Measurements from ENCODE around the gene CES3. TPM values are rescaled to one million over a fixed set of nuclear protein-coding genes. Genes with fewer than 3 reads are reported as not detected.
A peak's percentile ranks its signal among the peaks of the same experiment; 100 is the strongest.
"Not testable (repeated sequence)": the region's sequence is repeated elsewhere in the genome, so short reads cannot be mapped to it uniquely, and the experiment has no call there.

The CES3 gene
- total RNA-seq, 4 donors from 2014 or later, result 28.9 to 227 (median 161) TPM

- H3K27me3 ChIP-seq, result no peaks in the 10 kb centered on the region
- no peak overlapping the region for H3K4me3 ChIP-seq
- TF ChIP-seq POLR2A (IDR thresholded peaks at IDR 0.05) (no peak), CTCF (IDR thresholded peaks at IDR 0.05) (no peak)
- H3K4me1 ChIP-seq, result peaks cover 0 to 21% (median 3%) of the 10 kb centered on the region in 4 donors
- H3K9me3 ChIP-seq, result no peaks in the 10 kb centered on the region
- no peak for DNase-seq
- peaks cover 0 to 54% (median 3%) of the 10 kb centered on the region in 3 donors for H3K36me3 ChIP-seq
- no peak overlapping the region for H3K27ac ChIP-seq
Observed at GRCh38 chr16:66943426-66944053, 17.5 kb upstream of the CES3 start.

- no peak overlapping the region for H3K4me3 ChIP-seq
- no peaks in the 10 kb centered on the region for H3K9me3 ChIP-seq
- H3K4me1 ChIP-seq, result peaks cover 0 to 26% (median 7%) of the 10 kb centered on the region in 4 donors
- TF ChIP-seq POLR2A (IDR thresholded peaks at IDR 0.05) (no peak), CTCF (IDR thresholded peaks at IDR 0.05) (no peak)
- no peak overlapping the region for H3K27ac ChIP-seq
- peaks cover 0 to 48% (median 3%) of the 10 kb centered on the region in 3 donors for H3K36me3 ChIP-seq
- no peaks in the 10 kb centered on the region for H3K27me3 ChIP-seq
- no peak for DNase-seq
Observed at GRCh38 chr16:66944054-66944441, 17.0 kb upstream of the CES3 start.

GRCh38 chr16:66944971-66945370 is 16.1 kb upstream of the CES3 start:
- H3K9me3 ChIP-seq, H3K27ac ChIP-seq, DNase-seq, H3K27me3 ChIP-seq, H3K4me3 ChIP-seq: not testable (repeated sequence)
- H3K36me3 ChIP-seq, result peaks cover 0 to 39% (median 3%) of the 10 kb centered on the region in 3 donors
- peak in 1 of 2 donors; percentile 8 for TF ChIP-seq POLR2A (IDR thresholded peaks at IDR 0.05)
- H3K4me1 ChIP-seq, result peaks cover 0 to 25% (median 8%) of the 10 kb centered on the region in 4 donors

- Histone ChIP-seq H3K27ac (no peak overlapping the region), H3K27me3 (no peaks in the 10 kb centered on the region), H3K4me3 (no peak overlapping the region), H3K36me3 (peaks cover 0 to 30% (median 3%) of the 10 kb centered on the region in 3 donors), H3K9me3 (no peaks in the 10 kb centered on the region), H3K4me1 (peaks cover 0 to 17% (median 8%) of the 10 kb centered on the region in 4 donors)
- no peak for DNase-seq
- TF ChIP-seq CTCF (IDR thresholded peaks at IDR 0.05) (no peak), POLR2A (IDR thresholded peaks at IDR 0.05) (no peak)
Observed at GRCh38 chr16:66945939-66946338, 15.1 kb upstream of the CES3 start.

- TF ChIP-seq CTCF (IDR thresholded peaks at IDR 0.05) (no peak), POLR2A (IDR thresholded peaks at IDR 0.05) (no peak)
- no peaks in the 10 kb centered on the region for H3K27me3 ChIP-seq
- peaks cover 0 to 24% (median 0%) of the 10 kb centered on the region in 3 donors for H3K36me3 ChIP-seq
- DNase-seq, result no peak
- peaks cover 0 to 14% (median 8%) of the 10 kb centered on the region in 4 donors for H3K4me1 ChIP-seq
- no peaks in the 10 kb centered on the region for H3K9me3 ChIP-seq
- no peak overlapping the region for H3K27ac ChIP-seq
- no peak overlapping the region for H3K4me3 ChIP-seq
Observed at GRCh38 chr16:66946541-66946940, 14.5 kb upstream of the CES3 start.

GRCh38 chr16:66946974-66947301 is 14.1 kb upstream of the CES3 start:
- Histone ChIP-seq H3K4me1 (peaks cover 0 to 14% (median 8%) of the 10 kb centered on the region in 4 donors), H3K36me3 (peaks cover 0 to 20% (median 0%) of the 10 kb centered on the region in 3 donors), H3K27ac (no peak overlapping the region), H3K9me3 (no peaks in the 10 kb centered on the region), H3K27me3 (no peaks in the 10 kb centered on the region), H3K4me3 (no peak overlapping the region)
- DNase-seq, result no peak
- TF ChIP-seq CTCF (IDR thresholded peaks at IDR 0.05) (no peak), POLR2A (IDR thresholded peaks at IDR 0.05) (no peak)
